Activated CD8-positive, alpha-beta T cell treated with anti-CD3 and anti-CD28 coated beads for 36 hours (primary cell): ENCODE data around the gene GRAMD1B. TPM values are rescaled to one million over a fixed set of nuclear protein-coding genes. Genes with fewer than 3 reads are reported as not detected.
"Not testable (repeated sequence)": the region's sequence is repeated elsewhere in the genome, so short reads cannot be mapped to it uniquely, and the experiment has no call there.

Experiments
- ATAC-seq: fragments of 200-7000 bp; cut with Tn5 transposase; one replicate; pipeline ENCODE4 v1.10.0; 2021; ENCODE audit warnings: mild to moderate bottlenecking, moderate library complexity
- CTCF ChIA-PET: fragments of 350-600 bp; sonication (Branson Sonifier 250); formaldehyde crosslinking; loops from one replicate; lab custom pipeline; 2021; ENCODE audit warnings: antibody characterized with exemption; lab: Charles Lee
- POLR2A ChIA-PET: fragments of 350-600 bp; sonication (Branson Sonifier 250); formaldehyde crosslinking; loops from one replicate; lab custom pipeline; 2021; ENCODE audit warnings: antibody characterized with exemption; lab: Charles Lee
- DNase-seq: peaks from one replicate; pipeline ENCODE4 v3.0.0-alpha.2; 2020
- H3K27ac Mint-ChIP-seq: one replicate; pipeline ENCODE4 v1.8.0; 2021; ENCODE audit warnings: mild to moderate bottlenecking, mixed read lengths
- H3K27me3 Mint-ChIP-seq: one replicate; pipeline ENCODE4 v1.8.0; 2021; ENCODE audit warnings: mixed read lengths
- H3K36me3 Mint-ChIP-seq: one replicate; pipeline ENCODE4 v1.8.0; 2021; ENCODE audit warnings: low read depth, mixed read lengths
- H3K4me1 Mint-ChIP-seq: one replicate; pipeline ENCODE4 v1.8.0; 2021; ENCODE audit warnings: low read depth, mixed read lengths
- H3K4me3 Mint-ChIP-seq: one replicate; pipeline ENCODE4 v1.8.0; 2021; ENCODE audit warnings: mild to moderate bottlenecking, moderate library complexity, mixed read lengths
- H3K9me3 Mint-ChIP-seq: one replicate; pipeline ENCODE4 v1.8.0; 2021; ENCODE audit warnings: mixed read lengths
- intact Hi-C: fragments of 100-400 bp; cut with micrococcal nuclease; formaldehyde crosslinking; loops from one replicate; pipeline ENCODE4 v1.10.0; 2022
- total RNA-seq, 2 experiments: library from RNA; stranded (reverse); gene quantifications; one replicate each; pipeline ENCODE4 v1.2.3, GENCODE V29; 2021
- TF ChIP-seq, protein P1 (sequence below): fragments of 200-600 bp; IDR thresholded peaks from one replicate; pipeline ENCODE4 v1.8.0; 2022; ENCODE audit warnings: antibody characterized with exemption, mild to moderate bottlenecking

GRAMD1B gene
- total RNA-seq, 2 experiments from 2014 or later, result 15.4 to 16.2 TPM

- ATAC-seq (no peak), DNase-seq (no peak)
- Mint-ChIP-seq H3K9me3 (no peaks in the 10 kb centered on the region), H3K4me3 (no peak overlapping the region), H3K36me3 (no peaks in the 10 kb centered on the region), H3K4me1 (no peaks in the 10 kb centered on the region), H3K27me3 (no peaks in the 10 kb centered on the region), H3K27ac (no peak overlapping the region)
- TF ChIP-seq, protein P1, sequence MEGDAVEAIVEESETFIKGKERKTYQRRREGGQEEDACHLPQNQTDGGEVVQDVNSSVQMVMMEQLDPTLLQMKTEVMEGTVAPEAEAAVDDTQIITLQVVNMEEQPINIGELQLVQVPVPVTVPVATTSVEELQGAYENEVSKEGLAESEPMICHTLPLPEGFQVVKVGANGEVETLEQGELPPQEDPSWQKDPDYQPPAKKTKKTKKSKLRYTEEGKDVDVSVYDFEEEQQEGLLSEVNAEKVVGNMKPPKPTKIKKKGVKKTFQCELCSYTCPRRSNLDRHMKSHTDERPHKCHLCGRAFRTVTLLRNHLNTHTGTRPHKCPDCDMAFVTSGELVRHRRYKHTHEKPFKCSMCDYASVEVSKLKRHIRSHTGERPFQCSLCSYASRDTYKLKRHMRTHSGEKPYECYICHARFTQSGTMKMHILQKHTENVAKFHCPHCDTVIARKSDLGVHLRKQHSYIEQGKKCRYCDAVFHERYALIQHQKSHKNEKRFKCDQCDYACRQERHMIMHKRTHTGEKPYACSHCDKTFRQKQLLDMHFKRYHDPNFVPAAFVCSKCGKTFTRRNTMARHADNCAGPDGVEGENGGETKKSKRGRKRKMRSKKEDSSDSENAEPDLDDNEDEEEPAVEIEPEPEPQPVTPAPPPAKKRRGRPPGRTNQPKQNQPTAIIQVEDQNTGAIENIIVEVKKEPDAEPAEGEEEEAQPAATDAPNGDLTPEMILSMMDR, result no peak
- intact Hi-C loops, result no loop called here
- CTCF ChIA-PET, result interaction anchor here (0.7 to 5.4 kb wide), 2 partner anchors 7 to 138 kb away, joined by 3 to 26 read pairs; no protein-coding TSS in a partner anchor
- POLR2A ChIA-PET, result no interaction called here
Observed at GRCh38 chr11:123569393-123569792, 139.3 kb downstream of the GRAMD1B start.

DNA sequence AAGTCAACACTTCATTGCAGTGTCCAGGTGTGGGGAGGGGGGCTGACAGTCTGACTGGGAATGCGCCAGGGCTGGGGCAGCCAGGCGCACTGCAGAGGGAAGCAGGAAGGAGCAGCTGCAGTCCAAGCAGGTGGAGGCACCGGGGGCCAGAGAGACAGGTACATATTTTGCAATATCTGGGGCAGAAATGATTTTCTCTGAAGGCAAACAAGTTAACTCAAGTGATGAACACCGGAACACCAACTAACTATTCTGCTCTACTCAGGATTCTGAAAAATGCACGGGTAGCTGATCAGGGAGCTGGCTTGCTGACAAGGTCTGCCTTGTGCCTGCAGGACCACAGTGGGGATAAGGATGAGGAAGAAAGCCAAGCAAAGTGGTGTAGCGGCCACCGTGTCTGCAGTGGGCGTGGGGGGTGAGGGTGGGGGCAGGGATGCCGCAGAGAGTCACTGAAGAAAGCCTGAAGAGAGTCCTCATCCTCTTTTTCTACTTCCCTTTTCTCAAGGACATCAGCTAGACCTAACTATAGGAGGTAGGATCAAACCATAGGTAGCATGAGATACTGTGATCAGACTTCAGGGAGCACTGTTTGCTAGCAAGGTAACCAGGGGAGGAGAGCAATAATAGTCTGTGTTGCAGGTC lies 141.0 kb downstream of the GRAMD1B start:
- Mint-ChIP-seq H3K27ac (no peak overlapping the region), H3K4me1 (no peaks in the 10 kb centered on the region), H3K27me3 (no peaks in the 10 kb centered on the region), H3K36me3 (no peaks in the 10 kb centered on the region), H3K9me3 (no peaks in the 10 kb centered on the region), H3K4me3 (no peak overlapping the region)
- DNase-seq, result no peak
- ATAC-seq, result no peak
- CTCF ChIA-PET, result interaction anchor here (1.5 to 2.6 kb wide), 2 partner anchors 10 to 17 kb away, joined by 5 to 16 read pairs; no protein-coding TSS in a partner anchor
- intact Hi-C loops, result no loop called here
- POLR2A ChIA-PET, result interaction anchor here (0.9 kb wide), 1 partner anchor 302 kb away, joined by 4 read pairs; no protein-coding TSS in a partner anchor
- TF ChIP-seq, protein P1, result no peak

DNA sequence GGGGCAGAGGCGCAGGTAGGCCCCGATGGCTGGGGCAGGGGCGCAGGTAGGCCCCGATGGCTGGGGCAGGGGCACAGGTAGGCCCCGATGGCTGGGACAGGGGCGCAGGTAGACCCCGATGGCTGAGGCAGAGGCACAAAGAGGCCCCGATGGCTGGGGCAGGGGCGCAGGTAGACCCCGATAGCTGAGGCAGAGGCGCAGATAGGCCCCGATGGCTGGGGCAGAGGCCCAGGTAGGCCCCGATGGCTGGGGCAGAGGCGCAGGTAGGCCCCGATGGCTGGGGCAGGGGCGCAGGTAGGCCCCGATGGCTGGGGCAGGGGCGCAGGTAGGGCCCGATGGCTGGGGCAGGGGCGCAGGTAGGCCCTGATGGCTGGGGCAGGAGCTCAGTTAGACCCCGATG lies 142.7 kb downstream of the GRAMD1B start:
- H3K27ac Mint-ChIP-seq, ATAC-seq, H3K27me3 Mint-ChIP-seq, intact Hi-C loops, H3K4me1 Mint-ChIP-seq, H3K9me3 Mint-ChIP-seq, DNase-seq, H3K4me3 Mint-ChIP-seq, POLR2A ChIA-PET, H3K36me3 Mint-ChIP-seq: not testable (repeated sequence)
- CTCF ChIA-PET, result interaction anchor here (1.9 kb wide), 1 partner anchor 18 kb away, joined by 5 read pairs; no protein-coding TSS in a partner anchor

- DNase-seq (no peak), ATAC-seq (no peak)
- no peak overlapping the region for H3K27ac Mint-ChIP-seq
- no peaks in the 10 kb centered on the region for H3K9me3 Mint-ChIP-seq
- H3K4me1 Mint-ChIP-seq, result peaks cover 5% of the 10 kb centered on the region
- H3K4me3 Mint-ChIP-seq, result no peak overlapping the region
- ChIA-PET POLR2A (no interaction called here), CTCF (interaction anchor here (1.9 kb wide), 1 partner anchor 18 kb away, joined by 5 read pairs; no protein-coding TSS in a partner anchor)
- H3K36me3 Mint-ChIP-seq, result no peaks in the 10 kb centered on the region
- H3K27me3 Mint-ChIP-seq, result peaks cover 1% of the 10 kb centered on the region
- TF ChIP-seq, protein P1, result no peak
- intact Hi-C loops, result no loop called here
Observed at GRCh38 chr11:123573286-123573685, 143.2 kb downstream of the GRAMD1B start.

GRCh38 chr11:123575441-123575840 lies 145.4 kb downstream of the GRAMD1B start:
- DNase-seq (no peak), ATAC-seq (no peak)
- no peaks in the 10 kb centered on the region for H3K9me3 Mint-ChIP-seq
- ChIA-PET CTCF (interaction anchor here (0.6 to 2.5 kb wide), 4 partner anchors 9 to 215 kb away, joined by 4 to 26 read pairs (median 12); no protein-coding TSS in a partner anchor), POLR2A (interaction anchor here (0.6 kb wide), 1 partner anchor 147 kb away, joined by 6 read pairs; no protein-coding TSS in a partner anchor)
- peaks cover 1% of the 10 kb centered on the region for H3K27me3 Mint-ChIP-seq
- intact Hi-C loops, result no loop called here
- H3K4me1 Mint-ChIP-seq, result peaks cover 5% of the 10 kb centered on the region
- H3K27ac Mint-ChIP-seq, result no peak overlapping the region
- H3K4me3 Mint-ChIP-seq, result no peak overlapping the region
- H3K36me3 Mint-ChIP-seq, result no peaks in the 10 kb centered on the region
- TF ChIP-seq, protein P1, result no peak
